ENCODE measurements around the gene SEMA4D. TPM values are rescaled to one million over a fixed set of nuclear protein-coding genes. Genes with fewer than 3 reads are reported as not detected.

SEMA4D gene
- total RNA-seq, 2 donors from 2014 or later = 17.1 to 52.7 TPM

- TF ChIP-seq CTCF (IDR thresholded peaks at IDR 0.05) (no peak), POLR2AphosphoS5 (IDR thresholded peaks at IDR 0.05) (no peak), POLR2A (IDR thresholded peaks at IDR 0.05) (no peak)
- 95% methylated on average over 8 of the region's 8 CpGs for WGBS
- Histone ChIP-seq H3K9me3 (no peaks in the 10 kb centered on the region), H3K4me1 (replicated peaks) (peaks cover 28% of the 10 kb centered on the region), H3K4me3 (no peak overlapping the region), H3K27me3 (replicated peaks; ENCODE audit: insufficient read depth) (no peaks in the 10 kb centered on the region), H3K27ac (no peak overlapping the region), H3K36me3 (no peaks in the 10 kb centered on the region)
- no peak for DNase-seq (ENCODE audit: low spot score)
- intact Hi-C loops (cut with DNase I) = no loop called here
These were observed 52.1 kb downstream of the SEMA4D start for GRCh38 chr9:89445801-89446251.

GRCh38 chr9:89444925-89445765 lies 52.8 kb downstream of the SEMA4D start:
- TF ChIP-seq CTCF (IDR thresholded peaks at IDR 0.05) (no peak), POLR2A (IDR thresholded peaks at IDR 0.05) (no peak), POLR2AphosphoS5 (IDR thresholded peaks at IDR 0.05) (no peak)
- no peak for DNase-seq (ENCODE audit: low spot score)
- no peak overlapping the region for H3K4me3 ChIP-seq
- no peak overlapping the region for H3K27ac ChIP-seq
- no peaks in the 10 kb centered on the region for H3K9me3 ChIP-seq
- intact Hi-C loops (cut with DNase I) = no loop called here
- no peaks in the 10 kb centered on the region for H3K36me3 ChIP-seq
- peaks cover 34% of the 10 kb centered on the region for H3K4me1 ChIP-seq (replicated peaks)
- 78% methylated on average over 16 of the region's 16 CpGs for WGBS
- no peaks in the 10 kb centered on the region for H3K27me3 ChIP-seq (replicated peaks; ENCODE audit: insufficient read depth)

- no peaks in the 10 kb centered on the region for H3K36me3 ChIP-seq
- DNase-seq (ENCODE audit: low spot score) = no peak
- no peaks in the 10 kb centered on the region for H3K27me3 ChIP-seq (replicated peaks; ENCODE audit: insufficient read depth)
- intact Hi-C loops (cut with DNase I) = no loop called here
- H3K4me1 ChIP-seq (replicated peaks) = peaks cover 40% of the 10 kb centered on the region
- H3K4me3 ChIP-seq = no peak overlapping the region
- 78% methylated on average over 9 of the region's 9 CpGs for WGBS
- TF ChIP-seq POLR2AphosphoS5 (IDR thresholded peaks at IDR 0.05) (no peak), POLR2A (IDR thresholded peaks at IDR 0.05) (no peak), CTCF (IDR thresholded peaks at IDR 0.05) (no peak)
- no peaks in the 10 kb centered on the region for H3K9me3 ChIP-seq
- H3K27ac ChIP-seq = no peak overlapping the region
These were observed 53.6 kb downstream of the SEMA4D start for GRCh38 chr9:89444274-89444673.

- Histone ChIP-seq H3K36me3 (no peaks in the 10 kb centered on the region), H3K4me3 (no peak overlapping the region), H3K9me3 (no peaks in the 10 kb centered on the region), H3K4me1 (replicated peaks) (peaks cover 40% of the 10 kb centered on the region), H3K27me3 (replicated peaks; ENCODE audit: insufficient read depth) (no peaks in the 10 kb centered on the region), H3K27ac (peak overlapping the region in 1 of 2 donors; percentile 78)
- peak; percentile 32 for DNase-seq (ENCODE audit: low spot score)
- intact Hi-C loops (cut with DNase I) = no loop called here
- WGBS = 80% methylated on average over 9 of the region's 22 CpGs
- no peak for TF ChIP-seq POLR2A (IDR thresholded peaks at IDR 0.05)
- no peak for TF ChIP-seq POLR2AphosphoS5 (IDR thresholded peaks at IDR 0.05)
- TF ChIP-seq CTCF (IDR thresholded peaks at IDR 0.05) = no peak
These were observed 54.7 kb downstream of the SEMA4D start for GRCh38 chr9:89442981-89443814.

Measured in prostate gland (tissue), 2 donors.